Measurements from ENCODE around the gene SGCE.

SGCE gene

DNA sequence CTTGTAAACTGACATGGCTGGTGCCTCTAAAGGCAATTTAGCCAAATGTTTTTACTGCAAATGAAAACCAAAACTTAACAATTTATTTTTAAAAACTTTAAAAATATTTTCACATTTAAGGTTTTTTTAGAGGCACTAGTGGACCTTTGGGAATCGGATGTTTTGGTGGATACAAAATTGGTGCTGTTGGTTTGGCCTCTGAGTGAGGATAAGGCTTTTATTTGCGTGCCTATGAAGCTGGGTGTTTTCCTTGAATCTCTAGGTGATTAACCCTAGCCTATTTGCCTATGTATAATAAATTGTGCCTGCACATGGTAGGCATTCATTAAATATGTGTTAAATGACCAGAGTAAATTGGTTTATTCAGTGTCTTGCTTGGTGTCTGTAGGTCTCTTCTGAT is 2.9 kb upstream of the SGCE start:
- TF ChIP-seq FOXP2 (optimal IDR thresholded peaks at IDR 0.05; ENCODE audit: borderline replicate concordance, extremely low read depth, extremely low read length, insufficient read depth), result no peak
- no peak for TF ChIP-seq POLR2AphosphoS5 (IDR thresholded peaks at IDR 0.05; ENCODE audit: low read depth, low read length)

DNA sequence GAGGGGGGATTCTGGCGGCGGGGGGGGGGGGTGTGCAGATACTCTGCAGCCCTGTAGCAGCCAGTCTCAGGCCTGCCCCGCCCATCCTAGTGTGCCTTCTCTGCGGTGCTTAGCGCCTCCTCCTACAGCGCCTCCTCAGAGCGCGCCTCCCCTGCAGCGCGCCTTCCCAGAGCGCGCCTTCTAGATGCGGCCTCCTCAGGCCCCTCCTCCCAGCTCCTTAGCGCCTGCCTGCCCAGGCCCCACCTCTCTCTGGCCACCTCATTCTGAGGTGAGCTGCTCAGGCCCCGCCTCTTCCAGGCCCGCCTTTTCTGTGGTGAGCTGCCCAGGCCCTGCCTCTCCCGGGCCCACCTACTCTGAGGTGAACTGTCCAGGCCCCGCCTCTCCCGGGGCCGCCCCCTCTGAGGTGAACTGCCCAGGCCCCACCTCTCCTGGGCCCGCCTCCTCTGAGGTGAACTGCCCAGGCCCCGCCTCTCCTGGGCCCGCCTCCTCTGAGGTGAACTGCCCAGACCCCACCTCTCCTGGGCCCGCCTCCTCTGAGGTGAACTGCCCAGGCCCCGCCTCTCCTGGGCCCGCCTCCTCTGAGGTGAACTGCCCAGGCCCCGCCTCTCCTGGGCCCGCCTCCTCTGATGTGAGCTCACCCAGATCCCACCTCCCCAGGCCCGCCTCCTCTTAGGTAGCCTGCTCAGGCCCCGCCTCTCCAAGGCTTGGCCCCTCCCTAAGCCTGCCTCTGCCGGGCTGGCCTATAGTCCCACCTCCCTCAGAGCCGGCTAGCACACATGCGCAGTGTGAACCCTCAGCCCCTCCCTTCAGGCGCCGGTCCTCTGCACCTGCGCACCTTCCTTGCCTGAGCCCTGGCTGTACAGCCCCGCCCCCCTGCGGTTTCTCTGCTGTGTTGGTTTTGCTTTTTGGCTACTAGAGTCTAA is 2.1 kb upstream of the SGCE start:
- TF ChIP-seq TAF1 (IDR thresholded peaks at IDR 0.05; ENCODE audit: borderline replicate concordance, insufficient read depth, low read length) (no peak), POLR2AphosphoS5 (IDR thresholded peaks at IDR 0.05; ENCODE audit: low read depth, low read length) (no peak), SIN3A (IDR thresholded peaks at IDR 0.05; ENCODE audit: borderline replicate concordance, insufficient read depth, low read length) (no peak), FOXP2 (optimal IDR thresholded peaks at IDR 0.05; ENCODE audit: borderline replicate concordance, extremely low read depth, extremely low read length, insufficient read depth) (no peak)
- TF ChIP-seq, protein P1, sequence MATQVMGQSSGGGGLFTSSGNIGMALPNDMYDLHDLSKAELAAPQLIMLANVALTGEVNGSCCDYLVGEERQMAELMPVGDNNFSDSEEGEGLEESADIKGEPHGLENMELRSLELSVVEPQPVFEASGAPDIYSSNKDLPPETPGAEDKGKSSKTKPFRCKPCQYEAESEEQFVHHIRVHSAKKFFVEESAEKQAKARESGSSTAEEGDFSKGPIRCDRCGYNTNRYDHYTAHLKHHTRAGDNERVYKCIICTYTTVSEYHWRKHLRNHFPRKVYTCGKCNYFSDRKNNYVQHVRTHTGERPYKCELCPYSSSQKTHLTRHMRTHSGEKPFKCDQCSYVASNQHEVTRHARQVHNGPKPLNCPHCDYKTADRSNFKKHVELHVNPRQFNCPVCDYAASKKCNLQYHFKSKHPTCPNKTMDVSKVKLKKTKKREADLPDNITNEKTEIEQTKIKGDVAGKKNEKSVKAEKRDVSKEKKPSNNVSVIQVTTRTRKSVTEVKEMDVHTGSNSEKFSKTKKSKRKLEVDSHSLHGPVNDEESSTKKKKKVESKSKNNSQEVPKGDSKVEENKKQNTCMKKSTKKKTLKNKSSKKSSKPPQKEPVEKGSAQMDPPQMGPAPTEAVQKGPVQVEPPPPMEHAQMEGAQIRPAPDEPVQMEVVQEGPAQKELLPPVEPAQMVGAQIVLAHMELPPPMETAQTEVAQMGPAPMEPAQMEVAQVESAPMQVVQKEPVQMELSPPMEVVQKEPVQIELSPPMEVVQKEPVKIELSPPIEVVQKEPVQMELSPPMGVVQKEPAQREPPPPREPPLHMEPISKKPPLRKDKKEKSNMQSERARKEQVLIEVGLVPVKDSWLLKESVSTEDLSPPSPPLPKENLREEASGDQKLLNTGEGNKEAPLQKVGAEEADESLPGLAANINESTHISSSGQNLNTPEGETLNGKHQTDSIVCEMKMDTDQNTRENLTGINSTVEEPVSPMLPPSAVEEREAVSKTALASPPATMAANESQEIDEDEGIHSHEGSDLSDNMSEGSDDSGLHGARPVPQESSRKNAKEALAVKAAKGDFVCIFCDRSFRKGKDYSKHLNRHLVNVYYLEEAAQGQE (IDR thresholded peaks at IDR 0.05; ENCODE audit: insufficient read depth in 1 of 2, low read depth in 2 of 2, low read length in 2 of 2), result no peak

DNA sequence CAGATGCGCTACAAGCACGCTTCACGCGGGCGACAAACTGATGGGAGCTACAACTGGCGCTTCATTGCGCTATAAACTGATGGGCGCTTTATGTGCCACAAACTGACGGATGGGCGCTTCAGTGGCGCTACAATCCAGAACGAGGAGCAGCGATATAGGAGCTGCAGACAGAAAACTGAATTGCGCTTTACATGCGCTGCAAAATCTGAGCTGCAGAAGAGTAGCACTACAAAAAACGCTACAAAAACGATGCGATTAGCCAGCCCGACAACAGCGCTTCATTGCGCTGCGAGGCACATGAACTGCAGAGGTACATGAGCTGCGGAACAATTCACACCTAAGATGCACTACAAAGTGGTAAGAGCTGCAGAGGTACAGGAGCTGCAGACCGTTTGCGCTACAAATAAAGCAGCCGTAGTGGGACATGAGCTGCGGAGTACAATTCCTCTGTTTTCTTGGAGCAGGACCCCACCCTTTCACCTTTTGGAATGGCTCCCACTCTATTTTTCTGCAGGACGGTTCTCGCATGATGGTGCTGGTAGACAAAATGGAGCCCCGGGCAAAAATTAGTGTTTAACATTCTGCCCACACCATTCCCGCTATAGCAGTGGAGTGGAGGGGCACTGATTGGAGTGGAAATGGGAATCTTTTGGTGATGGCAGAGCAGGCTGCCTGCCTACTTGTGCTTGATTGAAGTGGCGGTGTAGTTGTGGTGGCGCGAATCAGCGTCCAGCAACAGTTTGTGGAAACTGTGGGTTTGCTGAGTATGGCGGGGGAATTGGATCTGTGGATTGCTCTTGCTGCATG is 1.2 kb upstream of the SGCE start:
- TF ChIP-seq TAF1 (IDR thresholded peaks at IDR 0.05; ENCODE audit: borderline replicate concordance, insufficient read depth, low read length) (no peak), SIN3A (IDR thresholded peaks at IDR 0.05; ENCODE audit: borderline replicate concordance, insufficient read depth, low read length) (no peak), FOXP2 (optimal IDR thresholded peaks at IDR 0.05; ENCODE audit: borderline replicate concordance, extremely low read depth, extremely low read length, insufficient read depth) (no peak), POLR2AphosphoS5 (IDR thresholded peaks at IDR 0.05; ENCODE audit: low read depth, low read length) (no peak)
- TF ChIP-seq, protein P1 (IDR thresholded peaks at IDR 0.05; ENCODE audit: insufficient read depth in 1 of 2, low read depth in 2 of 2, low read length in 2 of 2), result no peak

DNA sequence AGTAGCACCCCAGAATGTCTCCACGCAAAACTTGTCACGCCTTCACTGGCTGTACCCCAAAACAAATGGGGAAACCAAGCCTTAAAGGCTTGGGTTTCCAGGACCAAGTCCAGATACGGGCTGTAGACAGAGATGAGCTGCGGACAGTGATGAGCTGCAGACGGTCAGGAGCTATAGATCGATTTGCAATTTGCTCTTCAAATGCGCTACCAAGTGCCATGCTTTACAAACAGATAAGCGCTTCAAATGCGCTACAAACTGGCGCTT is 658 bp upstream of the SGCE start:
- TF ChIP-seq SIN3A (IDR thresholded peaks at IDR 0.05; ENCODE audit: borderline replicate concordance, insufficient read depth, low read length) (no peak), TAF1 (IDR thresholded peaks at IDR 0.05; ENCODE audit: borderline replicate concordance, insufficient read depth, low read length) (no peak), FOXP2 (optimal IDR thresholded peaks at IDR 0.05; ENCODE audit: borderline replicate concordance, extremely low read depth, extremely low read length, insufficient read depth) (no peak), POLR2AphosphoS5 (IDR thresholded peaks at IDR 0.05; ENCODE audit: low read depth, low read length) (no peak)
- TF ChIP-seq, protein P1 (IDR thresholded peaks at IDR 0.05; ENCODE audit: insufficient read depth in 1 of 2, low read depth in 2 of 2, low read length in 2 of 2), result no peak

DNA sequence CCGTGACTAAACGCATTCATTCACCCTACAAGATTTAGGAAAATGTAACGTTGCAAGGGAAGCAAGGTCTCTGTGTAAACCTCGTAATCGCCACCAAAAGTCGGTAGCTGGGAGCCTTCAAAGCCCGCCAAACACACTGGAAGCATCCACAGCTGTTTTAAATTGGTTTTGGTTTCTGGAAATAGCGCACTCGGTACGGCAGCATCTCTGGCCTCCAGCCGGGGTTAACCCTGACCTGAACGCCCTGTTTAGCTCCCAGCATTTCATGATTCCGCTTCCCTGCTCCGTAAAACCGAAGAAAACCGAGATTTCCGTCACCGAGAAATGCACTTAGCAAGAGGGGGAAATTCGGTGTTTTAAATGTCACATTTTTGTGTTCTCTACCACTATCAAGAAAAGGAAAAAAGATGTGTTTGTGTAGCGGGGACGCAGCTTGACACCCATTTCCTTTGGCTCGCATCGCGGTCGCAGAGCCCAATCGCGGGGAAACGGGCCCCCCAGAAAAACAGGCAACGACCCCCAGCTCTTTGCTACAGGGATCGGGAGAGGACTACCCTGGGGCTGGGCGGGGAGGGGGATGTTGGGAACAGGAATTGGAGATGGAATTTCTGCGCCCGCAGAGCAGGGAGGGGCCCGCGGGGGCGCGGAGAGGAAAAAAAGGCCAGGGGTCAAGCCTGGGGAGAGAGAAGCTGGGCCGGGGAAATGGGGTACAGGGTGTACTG is 646 bp downstream of the SGCE start:
- TF ChIP-seq SIN3A (IDR thresholded peaks at IDR 0.05; ENCODE audit: borderline replicate concordance, insufficient read depth, low read length) (no peak), POLR2AphosphoS5 (IDR thresholded peaks at IDR 0.05; ENCODE audit: low read depth, low read length) (no peak), TAF1 (IDR thresholded peaks at IDR 0.05; ENCODE audit: borderline replicate concordance, insufficient read depth, low read length) (no peak), FOXP2 (optimal IDR thresholded peaks at IDR 0.05; ENCODE audit: borderline replicate concordance, extremely low read depth, extremely low read length, insufficient read depth) (no peak)
- TF ChIP-seq, protein P1 (IDR thresholded peaks at IDR 0.05; ENCODE audit: insufficient read depth in 1 of 2, low read depth in 2 of 2, low read length in 2 of 2), result no peak
